Lower leg skin (tissue), 4 donors: ENCODE results near the gene ATP2A1. TPM values are rescaled to one million over a fixed set of nuclear protein-coding genes. Genes with fewer than 3 reads are reported as not detected.

Source experiments
- DNase-seq, 2 donors: peaks; one replicate each; pipeline ENCODE4 v3.0.0-alpha.2; 2019; ENCODE audit warnings: low spot score in 2 of 2
- H3K4me3 ChIP-seq: fragments of 200-600 bp; sonication (generic); 2 replicates; pipeline ENCODE4 v1.5.1; 2017; ENCODE audit warnings: mild to moderate bottlenecking, low read depth; ENCODE audit not compliant: poor library complexity, severe bottlenecking
- CTCF ChIP-seq, 3 donors: fragments of 450-650 bp; IDR thresholded peaks; one replicate each; pipeline ENCODE4 v1.5.1; 2016; ENCODE audit warnings: antibody characterized with exemption in 3 of 3, mild to moderate bottlenecking in 3 of 3, moderate library complexity in 2 of 3
- POLR2A ChIP-seq, 2 donors: fragments of 450-650 bp; IDR thresholded peaks; one replicate each; pipeline ENCODE4 v1.6.1; 2016 to 2017; ENCODE audit warnings: antibody characterized with exemption in 2 of 2, mild to moderate bottlenecking in 1 of 2, moderate library complexity in 1 of 2
- WGBS, 2 donors: methylation state at CpG; one replicate each; pipeline ENCODE4 v1.1.5; 2018; 5-methylcytosine and 5-hydroxymethylcytosine counted together
- intact Hi-C: fragments of 100-400 bp; cut with DNase I; formaldehyde crosslinking; loops from one replicate; pipeline ENCODE4 v1.15.0; 2023; ENCODE audit warnings: low total_unique reads
- microRNA-seq, 2 donors: library from miRNA; unstranded; fragments of <30 nt; microRNA quantifications; one replicate each; pipeline ENCODE4, GENCODE V29; 2016; ENCODE audit warnings: borderline replicate concordance in 2 of 2, borderline number of aligned reads in 1 of 2
- total RNA-seq, 4 donors: library from RNA; depleted of rRNA; stranded (reverse); fragments of >200 nt; gene quantifications; one replicate each; pipeline ENCODE4 v1.1.0, GENCODE V29; 2016

Gene ATP2A1
- total RNA-seq, 4 donors from 2014 or later = 0.07 to 0.46 (median 0.21) TPM

- intact Hi-C loops = no loop called here
- peak in 1 of 2 donors; percentile 35 for DNase-seq
- H3K4me3 ChIP-seq = peak overlapping the region; percentile 88
- TF ChIP-seq CTCF (IDR thresholded peaks at IDR 0.05) (no peak), POLR2A (IDR thresholded peaks at IDR 0.05) (no peak)
- WGBS, 2 donors = 2 to 5% methylated on average over 17 of the region's 17 CpGs
These were observed 73.2 kb downstream of the ATP2A1 start for GRCh38 chr16:28951410-28951943.

Small RNA genes lying within 50 kb of the gene (microRNA-seq; reads per million reads assigned to microRNA genes)
- 0 reads per million in 2 donors for gene MIR4721

Other genes with a start within 250 kb of the ATP2A1 start
- gene NPIPB8, start 240.4 kb upstream of the ATP2A1 start, total RNA-seq = not detected
- gene EIF3C, start 167.0 kb upstream of the ATP2A1 start, total RNA-seq = 100 to 1,000 TPM; 188 to 390 (median 282) TPM
- gene NPIPB9, start 126.7 kb upstream of the ATP2A1 start, total RNA-seq = 1 to 10 TPM in 3 of 4 donors, under 1 TPM in 1; 0.93 to 4.6 (median 2.8) TPM
- gene ATXN2L, start 55.5 kb upstream of the ATP2A1 start, total RNA-seq = 100 to 1,000 TPM in 1 of 4 donors, 10 to 100 TPM in 3; 54.8 to 152 (median 66.5) TPM
- 100 to 1,000 TPM; 103 to 121 (median 110) TPM for gene TUFM, start 32.1 kb upstream of the ATP2A1 start, total RNA-seq
- gene SH2B1, start 14.6 kb upstream of the ATP2A1 start, total RNA-seq = 10 to 100 TPM; 21.7 to 40.0 (median 30.6) TPM
- gene RABEP2, start 46.8 kb downstream of the ATP2A1 start, total RNA-seq = 100 to 1,000 TPM in 2 of 4 donors, 10 to 100 TPM in 2; 80.7 to 124 (median 94.9) TPM
- gene CD19, start 53.5 kb downstream of the ATP2A1 start, total RNA-seq = 1 to 10 TPM in 1 of 4 donors, under 1 TPM in 1, not detected in 2; 0.26 to 1.1 TPM
- gene NFATC2IP, start 72.4 kb downstream of the ATP2A1 start, total RNA-seq = 10 to 100 TPM; 22.0 to 32.8 (median 25.1) TPM
- 10 to 100 TPM; 24.2 to 34.6 (median 34.0) TPM for gene SPNS1, start 96.3 kb downstream of the ATP2A1 start, total RNA-seq
- gene LAT, start 106.6 kb downstream of the ATP2A1 start, total RNA-seq = 1 to 10 TPM in 3 of 4 donors, under 1 TPM in 1; 0.88 to 9.0 (median 3.3) TPM